Esophagus squamous epithelium (tissue), 4 donors: ENCODE measurements around the gene GATAD2A.

Source experiments
- POLR2A ChIP-seq, 4 donors: fragments of 450-650 bp; IDR thresholded peaks; one replicate each; pipeline ENCODE4 v1.6.1; 2017; ENCODE audit warnings: antibody characterized with exemption in 4 of 4, mild to moderate bottlenecking in 4 of 4, moderate library complexity in 3 of 4
- TF ChIP-seq, protein P1 (sequence below), 6 experiments: fragments of 450-650 bp in 4 of 6; fragments of 200-600 bp in 2 of 6; sonication (generic) in 2 of 6; IDR thresholded peaks; one replicate each; pipeline ENCODE4 v1.5.1; 2016 to 2019; ENCODE audit warnings: antibody characterized with exemption in 6 of 6, mild to moderate bottlenecking in 4 of 6, moderate library complexity in 4 of 6

DNA sequence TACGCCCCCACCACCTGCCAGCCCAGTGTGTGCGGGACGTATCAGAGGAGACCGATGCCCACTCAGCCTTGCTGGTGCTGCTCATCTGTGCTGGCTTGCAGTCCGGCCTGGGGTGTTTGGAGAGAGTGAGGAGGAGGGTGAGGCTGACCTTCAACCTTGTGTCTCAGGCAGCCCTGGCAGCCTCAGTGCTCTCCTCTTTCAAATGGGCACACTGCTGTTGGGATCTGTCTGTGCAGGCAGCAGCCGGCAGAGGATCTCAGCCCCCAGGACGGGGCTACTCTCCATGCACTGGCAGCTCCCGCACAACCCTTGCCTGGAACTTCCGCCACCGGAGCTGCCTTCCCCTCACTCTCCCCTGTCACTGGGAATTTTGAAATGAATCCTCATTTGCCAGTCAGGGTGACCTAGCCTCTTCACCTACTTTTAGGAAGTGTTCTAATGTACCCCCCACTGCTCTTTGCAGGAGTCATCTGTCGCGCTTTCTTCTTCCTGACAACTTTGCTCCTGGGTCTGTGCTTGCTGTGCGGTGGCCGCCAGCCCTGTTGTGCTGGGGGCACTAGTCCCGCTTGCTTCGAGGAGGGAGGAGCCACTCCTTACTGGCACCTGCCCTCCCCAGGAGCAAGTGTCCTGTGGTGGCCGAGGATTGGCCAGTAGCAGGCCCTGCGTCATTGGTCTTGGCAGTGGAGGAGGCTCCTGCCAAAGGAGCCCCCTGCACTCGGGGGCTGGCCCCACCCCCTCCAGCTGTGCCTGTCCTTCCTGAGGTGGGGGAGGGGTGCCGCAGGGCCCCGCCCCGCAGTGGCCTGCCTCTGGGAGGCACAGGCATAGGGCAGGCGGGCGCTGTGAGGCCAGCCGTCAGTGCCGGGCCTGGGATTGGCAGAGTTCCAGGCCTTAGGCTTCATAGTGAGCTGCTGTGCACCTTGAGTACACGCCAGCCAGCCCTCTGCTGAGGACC lies 56.5 kb downstream of the GATAD2A start:
- TF ChIP-seq POLR2A (IDR thresholded peaks at IDR 0.05) = no peak
- TF ChIP-seq, protein P1, sequence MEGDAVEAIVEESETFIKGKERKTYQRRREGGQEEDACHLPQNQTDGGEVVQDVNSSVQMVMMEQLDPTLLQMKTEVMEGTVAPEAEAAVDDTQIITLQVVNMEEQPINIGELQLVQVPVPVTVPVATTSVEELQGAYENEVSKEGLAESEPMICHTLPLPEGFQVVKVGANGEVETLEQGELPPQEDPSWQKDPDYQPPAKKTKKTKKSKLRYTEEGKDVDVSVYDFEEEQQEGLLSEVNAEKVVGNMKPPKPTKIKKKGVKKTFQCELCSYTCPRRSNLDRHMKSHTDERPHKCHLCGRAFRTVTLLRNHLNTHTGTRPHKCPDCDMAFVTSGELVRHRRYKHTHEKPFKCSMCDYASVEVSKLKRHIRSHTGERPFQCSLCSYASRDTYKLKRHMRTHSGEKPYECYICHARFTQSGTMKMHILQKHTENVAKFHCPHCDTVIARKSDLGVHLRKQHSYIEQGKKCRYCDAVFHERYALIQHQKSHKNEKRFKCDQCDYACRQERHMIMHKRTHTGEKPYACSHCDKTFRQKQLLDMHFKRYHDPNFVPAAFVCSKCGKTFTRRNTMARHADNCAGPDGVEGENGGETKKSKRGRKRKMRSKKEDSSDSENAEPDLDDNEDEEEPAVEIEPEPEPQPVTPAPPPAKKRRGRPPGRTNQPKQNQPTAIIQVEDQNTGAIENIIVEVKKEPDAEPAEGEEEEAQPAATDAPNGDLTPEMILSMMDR (IDR thresholded peaks at IDR 0.05) = no peak
